CD14-positive monocyte (primary cell): ENCODE data around the gene CACNB1. TPM values are rescaled to one million over a fixed set of nuclear protein-coding genes. Genes with fewer than 3 reads are reported as not detected.

ENCODE experiments used
- DNase-seq, 3 donors: peaks; one replicate each; pipeline ENCODE4 v3.0.0-alpha.2; 2011 to 2022
- H2AFZ ChIP-seq: 2 replicates; pipeline ENCODE4 v1.6.0; 2012; ENCODE audit warnings: mild to moderate bottlenecking, low read depth, low read length, inconsistent platforms; ENCODE audit not compliant: insufficient read depth, poor library complexity, severe bottlenecking
- H3K27ac ChIP-seq, 2 donors: 1 replicate in 1 of 2; 2 replicates in 1 of 2; pipeline ENCODE4 v1.5.1; 2012 to 2013; ENCODE audit warnings: low read length in 2 of 2, control low read depth in 1 of 2, inconsistent platforms in 1 of 2, low read depth in 1 of 2, mild to moderate bottlenecking in 1 of 2
- H3K27me3 ChIP-seq, 2 donors: one replicate each; pipeline versions ENCODE4 v1.6.0 to v1.6.1; 2011 to 2013; ENCODE audit warnings: low read length in 2 of 2; ENCODE audit not compliant: control insufficient read depth in 2 of 2, insufficient read depth in 2 of 2
- H3K36me3 ChIP-seq, 2 donors: replicated peaks in 1 of 2; 1 replicate in 1 of 2; 2 replicates in 1 of 2; pipeline versions ENCODE4 v1.5.1 to v1.6.1; 2012 to 2013; ENCODE audit warnings: low read length in 2 of 2, control low read depth in 1 of 2, inconsistent platforms in 1 of 2, mild to moderate bottlenecking in 1 of 2; ENCODE audit not compliant: insufficient read depth in 2 of 2, control insufficient read depth in 1 of 2
- H3K4me1 ChIP-seq, 2 donors: 1 replicate in 1 of 2; 2 replicates in 1 of 2; pipeline versions ENCODE4 v1.5.1 to v1.6.1; 2012 to 2013; ENCODE audit warnings: low read length in 2 of 2, control low read depth in 1 of 2, inconsistent platforms in 1 of 2, mild to moderate bottlenecking in 1 of 2, moderate library complexity in 1 of 2; ENCODE audit not compliant: insufficient read depth in 2 of 2, control insufficient read depth in 1 of 2
- H3K4me2 ChIP-seq: replicated peaks from 2 replicates; pipeline ENCODE3; 2012; ENCODE audit warnings: low read length, moderate library complexity, mild to moderate bottlenecking; ENCODE audit not compliant: poor library complexity, severe bottlenecking; ENCODE audit errors: extremely low read depth
- H3K4me3 ChIP-seq, 3 experiments: fragments of 200-600 bp in 1 of 3; sonication (generic) in 1 of 3; replicated peaks in 1 of 3; 1 replicate in 2 of 3; 2 replicates in 1 of 3; pipeline ENCODE4 v1.5.1; 2011 to 2013; ENCODE audit warnings: low read length in 3 of 3, mild to moderate bottlenecking in 3 of 3, control low read depth in 2 of 3, low read depth in 2 of 3, inconsistent platforms in 1 of 3, moderate library complexity in 1 of 3
- H3K79me2 ChIP-seq: 2 replicates; pipeline ENCODE4 v1.6.0; 2012; ENCODE audit warnings: mild to moderate bottlenecking, control low read depth, inconsistent platforms, low read length, moderate library complexity; ENCODE audit not compliant: insufficient read depth
- H3K9ac ChIP-seq: 2 replicates; pipeline ENCODE4 v1.6.0; 2017; ENCODE audit warnings: low read length, mild to moderate bottlenecking; ENCODE audit not compliant: insufficient read depth, poor library complexity, severe bottlenecking
- H3K9me3 ChIP-seq, 2 donors: replicated peaks in 1 of 2; 1 replicate in 1 of 2; 2 replicates in 1 of 2; pipeline versions ENCODE4 v1.5.1 to v1.6.1; 2012 to 2013; ENCODE audit warnings: low read length in 2 of 2, control low read depth in 1 of 2; ENCODE audit not compliant: control insufficient read depth in 1 of 2, insufficient read depth in 1 of 2
- H4K20me1 ChIP-seq: 2 replicates; pipeline ENCODE4 v1.6.0; 2012; ENCODE audit warnings: mild to moderate bottlenecking, low read length, control low read depth, moderate library complexity; ENCODE audit not compliant: insufficient read depth
- H3K27ac Mint-ChIP-seq, 7 donors: one replicate each; pipeline ENCODE4 v1.8.0; 2020; ENCODE audit warnings: mild to moderate bottlenecking in 7 of 7, mixed read lengths in 7 of 7, moderate library complexity in 6 of 7, inconsistent platforms in 2 of 7
- H3K27me3 Mint-ChIP-seq, 3 donors: one replicate each; pipeline ENCODE4 v1.8.0; 2021 to 2022; ENCODE audit warnings: low read depth in 3 of 3, mild to moderate bottlenecking in 3 of 3, mixed read lengths in 3 of 3, moderate library complexity in 3 of 3, inconsistent platforms in 1 of 3
- H3K36me3 Mint-ChIP-seq, 2 donors: one replicate each; pipeline ENCODE4 v1.8.0; 2020; ENCODE audit warnings: mixed read lengths in 2 of 2, inconsistent platforms in 1 of 2, mild to moderate bottlenecking in 1 of 2
- H3K4me1 Mint-ChIP-seq: one replicate; pipeline ENCODE4 v1.8.0; 2020; ENCODE audit warnings: mild to moderate bottlenecking, mixed read lengths
- H3K4me3 Mint-ChIP-seq, 2 donors: one replicate each; pipeline ENCODE4 v1.8.0; 2020; ENCODE audit warnings: mild to moderate bottlenecking in 2 of 2, mixed read lengths in 2 of 2, moderate library complexity in 1 of 2
- H3K9me3 Mint-ChIP-seq, 7 donors: one replicate each; pipeline ENCODE4 v1.8.0; 2020 to 2022; ENCODE audit warnings: mixed read lengths in 7 of 7, mild to moderate bottlenecking in 6 of 7, moderate library complexity in 6 of 7, inconsistent platforms in 2 of 7
- CTCF ChIP-seq: fragments of 200-600 bp; IDR thresholded peaks from one replicate; pipeline ENCODE4 v1.8.0; 2022; ENCODE audit warnings: antibody characterized with exemption, mild to moderate bottlenecking
- WGBS: methylation state at CpG from one replicate; pipeline ENCODE4 v1.1.5; 2013; ENCODE audit warnings: missing lambda C conversion rate; ENCODE audit not compliant: insufficient coverage; 5-methylcytosine and 5-hydroxymethylcytosine counted together
- intact Hi-C, 2 donors: fragments of 100-400 bp; cut with micrococcal nuclease; formaldehyde crosslinking; loops; one replicate each; pipeline versions ENCODE4 v1.15.0 to v1.15.1; 2023
- polyA plus RNA-seq, 3 donors: library from polyadenylated mRNA; depleted of rRNA in 1 of 3; unstranded in 2 of 3; stranded (reverse) in 1 of 3; fragments of 300-500 nt in 2 of 3; fragments of >200 nt in 1 of 3; fragmentation: Illumina TruSeq in 2 of 3; gene quantifications; 1 replicate in 2 of 3; 2 replicates in 1 of 3; pipeline ENCODE4 v1.2.3, GENCODE V29; 2012 to 2021

The CACNB1 gene
- polyA plus RNA-seq, 3 donors: 0.13 to 22.1 (median 0.31) TPM

GRCh38 chr17:39158623-39159022, 38.8 kb downstream of the CACNB1 start:
- no peaks in the 10 kb centered on the region for H3K27me3 ChIP-seq
- H3K36me3 ChIP-seq: no peaks in the 10 kb centered on the region
- no peaks in the 10 kb centered on the region for H3K9me3 ChIP-seq
- peaks cover 25 to 36% of the 10 kb centered on the region in 2 donors for H3K4me1 ChIP-seq
- Mint-ChIP-seq H3K4me3 (no peak overlapping the region), H3K27ac (no peak overlapping the region), H3K27me3 (peaks cover 2 to 9% (median 5%) of the 10 kb centered on the region in 3 donors), H3K36me3 (peaks cover 0 to 3% of the 10 kb centered on the region in 2 donors), H3K4me1 (peaks cover 32% of the 10 kb centered on the region), H3K9me3 (peaks cover 0 to 3% (median 0%) of the 10 kb centered on the region in 7 donors)
- no peak for TF ChIP-seq CTCF
- WGBS: no CpG with 5 or more reads among the region's 2 CpGs
- no peak for DNase-seq
- no peak overlapping the region for H3K27ac ChIP-seq
- H3K4me3 ChIP-seq: no peak overlapping the region
- no peaks in the 10 kb centered on the region for H4K20me1 ChIP-seq
- intact Hi-C loops: loop anchor here in 1 of 2 donors (10.0 kb wide), 1 partner anchor 284 kb away; the partner anchor contains the start of gene LASP1
- no peak overlapping the region for H3K9ac ChIP-seq
- no peak overlapping the region for H3K4me2 ChIP-seq
- no peaks in the 10 kb centered on the region for H3K79me2 ChIP-seq
- H2AFZ ChIP-seq: no peak overlapping the region

- TF ChIP-seq CTCF: no peak
- Mint-ChIP-seq H3K4me3 (no peak overlapping the region), H3K9me3 (peaks cover 0 to 9% (median 2%) of the 10 kb centered on the region in 7 donors), H3K36me3 (peaks cover 3 to 6% of the 10 kb centered on the region in 2 donors), H3K27me3 (peaks cover 15 to 21% (median 20%) of the 10 kb centered on the region in 3 donors), H3K4me1 (peaks cover 46% of the 10 kb centered on the region), H3K27ac (no peak overlapping the region)
- no peaks in the 10 kb centered on the region for H3K79me2 ChIP-seq
- H3K36me3 ChIP-seq: no peaks in the 10 kb centered on the region
- no peak overlapping the region for H3K4me2 ChIP-seq
- H3K4me3 ChIP-seq: no peak overlapping the region
- peaks cover 40 to 51% of the 10 kb centered on the region in 2 donors for H3K4me1 ChIP-seq
- WGBS: 100% methylated on average over 1 of the region's 7 CpGs
- no peak for DNase-seq
- H3K27ac ChIP-seq: no peak overlapping the region
- no peak overlapping the region for H2AFZ ChIP-seq
- no peak overlapping the region for H3K9ac ChIP-seq
- no peaks in the 10 kb centered on the region for H4K20me1 ChIP-seq
- H3K27me3 ChIP-seq: peaks cover 7 to 10% of the 10 kb centered on the region in 2 donors
- intact Hi-C loops: loop anchor here in 1 of 2 donors (10.0 kb wide), 1 partner anchor 282 kb away; the partner anchor contains the start of gene LASP1
- H3K9me3 ChIP-seq: no peaks in the 10 kb centered on the region
These were observed 41.0 kb downstream of the CACNB1 start for GRCh38 chr17:39156491-39156890.
